Stimulated activated CD4-positive, alpha-beta T cell treated with anti-CD3 and anti-CD28 coated beads, Interleukin-1b, Interleukin-23, amount 100 ng/mL, for 4 hours (primary cell): ENCODE results near the gene FAM83F.

Experiments used
- DNase-seq, 2 donors: peaks; one replicate each; pipeline ENCODE4 v3.0.0-alpha.2; 2020; ENCODE audit warnings: low read depth in 2 of 2

The FAM83F gene

DNA sequence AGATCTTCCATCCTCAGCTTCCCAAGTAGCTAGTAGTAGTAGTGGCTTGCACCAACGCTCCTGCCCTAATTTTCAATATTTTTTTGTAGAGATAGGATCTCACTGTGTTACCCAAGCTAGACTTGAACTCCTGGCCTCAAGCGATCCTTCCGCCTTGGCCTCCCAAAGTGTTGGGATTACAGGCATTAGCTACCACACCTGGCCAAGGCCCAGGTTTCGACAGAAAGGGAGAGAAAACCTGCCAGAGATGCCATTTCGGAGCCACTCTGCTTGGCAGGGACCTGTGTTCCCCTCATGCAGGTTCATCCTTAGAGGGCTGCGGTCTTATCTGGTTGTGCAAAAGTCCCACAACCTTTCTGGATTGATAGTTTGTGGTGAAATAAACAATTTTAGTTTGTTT lies 41.4 kb downstream of the FAM83F start:
- DNase-seq: no peak

- peak; percentile 25 to 37 for DNase-seq
These were observed 42.0 kb downstream of the FAM83F start for GRCh38 chr22:40036591-40037225.

DNA sequence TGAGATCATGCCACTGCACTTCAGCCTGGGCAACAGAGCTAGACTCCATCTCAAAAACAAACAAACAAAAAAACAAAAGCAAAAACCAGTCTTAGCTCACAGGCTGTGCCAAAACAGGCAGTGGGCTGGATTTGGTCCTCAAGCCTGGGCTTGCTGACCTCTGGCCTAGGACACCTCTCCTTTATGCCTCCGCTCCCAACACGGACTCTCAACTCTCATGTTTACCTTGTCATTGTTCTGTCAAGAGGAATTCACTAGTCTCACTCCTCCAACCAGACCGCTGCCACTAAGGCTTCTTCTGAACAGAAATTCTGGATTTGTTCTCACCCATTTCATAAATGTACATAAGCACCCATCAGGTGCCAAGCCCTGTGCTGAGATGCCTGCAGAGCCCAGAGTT lies 42.6 kb downstream of the FAM83F start:
- DNase-seq: no peak

DNA sequence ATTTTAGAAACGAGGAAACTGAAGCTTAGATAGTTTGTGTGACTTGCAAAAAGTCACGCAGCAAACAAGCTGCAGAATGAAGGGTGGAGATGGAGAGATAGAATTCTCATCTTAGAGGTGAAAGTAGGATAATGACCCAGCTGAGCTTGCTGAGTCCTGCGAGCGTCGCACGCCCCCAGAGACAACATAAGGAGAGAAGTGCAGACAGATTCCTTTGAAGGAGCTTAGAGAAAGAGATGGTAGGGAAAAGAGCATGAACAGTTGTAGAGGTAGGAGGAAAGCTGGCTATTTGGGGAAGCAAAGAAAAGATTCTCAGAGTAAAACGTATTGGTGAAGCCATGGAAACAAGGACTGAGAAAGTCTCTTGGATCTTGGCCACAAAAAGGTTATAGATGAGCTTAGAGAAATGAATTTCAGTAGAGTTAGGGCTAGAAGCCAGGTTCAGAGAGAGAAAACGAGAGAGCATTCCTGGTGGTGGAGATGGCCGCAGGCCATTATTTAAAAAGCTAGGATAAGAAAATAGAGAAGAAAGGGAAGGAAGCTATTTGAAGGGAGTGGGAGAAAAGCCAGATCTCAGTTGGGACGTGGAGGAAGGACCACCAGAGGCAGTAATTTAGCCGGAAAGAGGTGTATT lies 44.8 kb downstream of the FAM83F start:
- no peak for DNase-seq

DNA sequence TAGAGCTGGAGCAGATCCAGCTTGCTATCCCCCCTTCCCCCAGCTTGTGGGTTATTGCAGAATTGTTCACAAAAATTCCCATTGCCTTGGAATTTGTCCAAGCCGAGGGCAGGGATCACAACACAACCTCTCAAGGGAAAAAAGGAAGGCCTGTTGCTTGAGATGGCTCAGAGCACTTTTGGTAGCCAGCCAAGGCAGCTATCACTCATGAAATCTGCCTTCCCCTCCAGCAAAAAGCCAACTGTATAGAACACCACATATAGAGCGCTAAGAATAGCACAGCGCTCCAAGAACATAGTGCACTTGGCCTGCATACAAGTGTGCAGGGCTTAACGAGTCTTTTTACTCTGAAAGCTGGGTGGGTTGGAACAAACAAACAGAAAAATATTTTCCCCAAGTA lies 46.2 kb downstream of the FAM83F start:
- no peak for DNase-seq

GRCh38 chr22:40041366-40042137 lies 46.8 kb downstream of the FAM83F start:
- no peak for DNase-seq

DNA sequence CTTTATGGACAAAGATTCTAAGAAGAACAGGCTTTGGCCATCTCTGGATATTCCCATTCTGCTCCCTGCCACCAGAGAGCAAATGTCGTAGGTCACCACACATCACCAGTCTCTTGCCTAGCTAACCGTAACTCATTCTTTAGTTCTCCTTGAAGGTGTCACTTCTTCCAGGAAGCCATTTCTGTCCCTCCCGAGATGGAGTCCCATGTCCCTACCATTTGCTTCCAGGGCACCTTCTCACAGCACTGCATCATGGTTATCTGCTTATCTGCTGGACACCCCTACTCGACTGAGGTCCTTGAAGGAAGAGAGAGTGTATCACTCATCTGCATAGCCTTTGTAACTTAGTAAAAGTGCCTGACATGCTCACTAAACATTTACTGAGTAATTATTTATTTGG lies 47.6 kb downstream of the FAM83F start:
- no peak for DNase-seq

GRCh38 chr22:40043081-40043480 lies 48.3 kb downstream of the FAM83F start:
- DNase-seq: no peak

DNA sequence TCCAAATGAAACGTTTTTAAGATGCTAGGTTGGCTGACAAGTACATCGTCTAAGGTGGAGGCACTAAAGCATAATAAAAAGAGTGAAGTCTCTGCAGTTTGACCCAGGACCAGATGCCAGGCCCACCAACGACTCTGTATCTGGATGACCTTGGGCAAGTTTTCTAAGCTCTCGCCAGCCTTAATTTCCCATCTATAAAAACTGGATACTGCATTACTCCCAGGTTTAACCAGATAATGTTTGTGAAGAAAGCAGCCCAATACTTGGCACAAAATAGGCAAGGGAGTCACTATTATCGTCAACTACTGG lies 49.0 kb downstream of the FAM83F start:
- DNase-seq: no peak

GRCh38 chr22:40044102-40044869 lies 49.5 kb downstream of the FAM83F start:
- DNase-seq: peak; percentile 95 to 97

- DNase-seq: peak; percentile 55 to 63
These were observed 50.4 kb downstream of the FAM83F start for GRCh38 chr22:40044870-40045834.

DNA sequence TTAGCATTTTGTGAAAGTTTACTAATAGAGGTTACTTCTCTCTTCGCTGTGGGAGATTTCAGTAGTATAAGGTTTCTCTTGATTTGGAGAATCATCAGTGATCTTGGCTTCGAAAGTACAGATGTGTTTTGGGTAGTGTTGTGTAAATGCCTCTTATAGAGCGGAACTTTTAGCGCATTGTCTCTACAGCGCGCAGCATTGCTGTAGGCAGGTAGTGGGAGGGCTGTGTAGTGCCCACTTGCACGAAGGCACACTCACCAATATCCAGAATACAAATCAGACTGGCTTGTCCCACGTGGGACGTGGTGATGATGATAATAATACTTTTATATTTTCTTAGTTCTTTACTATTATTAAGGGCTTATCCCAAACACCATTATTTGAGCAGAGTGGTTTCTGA lies 51.4 kb downstream of the FAM83F start:
- DNase-seq: peak in 1 of 2 donors; percentile 16

- DNase-seq: no peak
These were observed 55.5 kb downstream of the FAM83F start for GRCh38 chr22:40050258-40050657.

DNA sequence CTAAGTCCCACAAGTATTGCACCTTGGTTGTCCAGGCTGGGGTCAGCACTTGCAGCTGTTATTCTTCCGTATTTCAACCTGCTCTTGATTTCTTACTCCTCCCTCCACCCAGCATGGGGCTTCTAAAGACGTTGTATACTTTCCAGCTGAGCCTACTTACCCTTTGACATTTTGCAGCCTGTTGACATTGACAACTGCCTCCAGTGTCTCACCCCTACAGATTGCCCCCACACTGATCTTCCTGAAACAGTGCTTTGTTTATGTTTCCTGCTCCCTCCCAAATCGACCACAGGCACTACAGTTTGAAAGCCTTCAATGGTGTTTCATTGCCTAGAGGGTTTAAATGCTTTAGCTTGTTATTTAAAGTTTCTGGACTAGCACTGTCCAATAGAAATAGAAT lies 56.6 kb downstream of the FAM83F start:
- no peak for DNase-seq

GRCh38 chr22:40053460-40053859 lies 58.7 kb downstream of the FAM83F start:
- no peak for DNase-seq

- no peak for DNase-seq
These were observed 59.7 kb downstream of the FAM83F start for GRCh38 chr22:40054486-40054885.

GRCh38 chr22:40055143-40055883 lies 60.6 kb downstream of the FAM83F start:
- DNase-seq: peak in 1 of 2 donors; percentile 28

GRCh38 chr22:40056154-40056553 lies 61.4 kb downstream of the FAM83F start:
- DNase-seq: no peak

DNA sequence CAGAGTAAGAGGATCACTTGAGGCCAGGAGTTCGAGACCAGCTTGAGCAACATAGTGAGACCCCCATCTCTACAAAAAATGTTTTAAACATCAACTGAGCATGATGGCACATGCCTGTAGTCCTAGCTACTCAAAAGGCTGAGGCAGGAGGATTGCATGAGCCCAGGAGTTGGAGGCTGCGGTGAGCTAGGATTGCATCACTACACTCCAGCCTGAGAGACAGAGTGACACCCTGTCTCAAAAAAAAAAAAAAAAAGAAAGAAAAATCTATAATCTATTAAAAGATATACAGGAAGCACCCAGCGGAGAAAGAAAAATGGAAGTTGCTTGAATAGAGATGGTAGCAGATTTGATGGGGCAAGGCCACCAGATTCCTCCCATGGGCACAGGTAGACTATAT lies 61.8 kb downstream of the FAM83F start:
- DNase-seq: no peak

DNA sequence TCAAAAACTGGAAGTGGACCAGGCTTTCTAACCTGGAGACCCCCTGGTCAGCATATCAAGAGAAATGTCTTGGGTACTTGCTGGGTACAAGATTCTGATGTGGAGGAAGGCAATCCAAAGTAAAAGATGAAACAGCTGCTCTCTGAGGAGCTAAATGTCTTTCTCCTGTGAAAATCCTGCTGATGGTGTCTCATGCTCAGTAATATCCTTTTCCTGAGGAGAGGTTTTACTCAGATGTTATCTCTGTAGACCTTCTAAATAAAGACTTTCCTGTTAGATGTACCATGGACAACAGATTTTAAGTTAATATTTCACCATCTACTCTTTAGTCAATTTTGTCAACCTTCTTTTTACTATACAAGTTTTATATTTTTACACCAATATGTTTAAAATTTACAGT lies 62.9 kb downstream of the FAM83F start:
- no peak for DNase-seq

- peak in 1 of 2 donors; percentile 17 for DNase-seq
These were observed 63.5 kb downstream of the FAM83F start for GRCh38 chr22:40058265-40058664.
